ENCODE results near the gene RYR3. TPM values are rescaled to one million over a fixed set of nuclear protein-coding genes. Genes with fewer than 3 reads are reported as not detected.

The RYR3 gene
- total RNA-seq (2014; rRNA removed; shearing (Covaris generic); ENCODE audit: low replicate concordance), result not detected in 2 replicates

- Histone ChIP-seq H3K36me3 (ENCODE audit: insufficient read depth, low read length) (no peaks in the 10 kb centered on the region), H3K27me3 (ENCODE audit: low read length) (no peaks in the 10 kb centered on the region), H3K9me3 (ENCODE audit: low read length) (no peaks in the 10 kb centered on the region), H3K27ac (ENCODE audit: low read length) (no peak within 1 kb of the TSS), H4K20me1 (ENCODE audit: insufficient read depth, low read depth, low read length) (no peaks in the 10 kb centered on the region), H3K4me1 (ENCODE audit: low read length) (no peaks in the 10 kb centered on the region), H3K4me3 (ENCODE audit: low read length) (no peak within 1 kb of the TSS), H3K4me2 (ENCODE audit: low read depth, low read length, poor library complexity, severe bottlenecking) (no peak within 1 kb of the TSS), H3K9ac (ENCODE audit: low read length) (no peak within 1 kb of the TSS), H2AFZ (ENCODE audit: low read length) (no peak within 1 kb of the TSS), H3K9me2 (replicated peaks; ENCODE audit: insufficient read depth, low read length) (no peaks in the 10 kb centered on the region), H3K79me2 (ENCODE audit: low read length) (no peaks in the 10 kb centered on the region)
- no peak for DNase-seq
These were observed at the start of gene RYR3 for GRCh38 chr15:33310481-33311311. Gene RYR3, plus strand, starts transcription at chr15:33310967. Its CDS starts 79 bp downstream, at chr15:33311046.

GRCh38 chr15:33262306-33262705 is 48.5 kb upstream of the RYR3 start:
- no peaks in the 10 kb centered on the region for H3K36me3 ChIP-seq (ENCODE audit: insufficient read depth, low read length)
- no peaks in the 10 kb centered on the region for H4K20me1 ChIP-seq (ENCODE audit: insufficient read depth, low read depth, low read length)
- H3K79me2 ChIP-seq (ENCODE audit: low read length), result no peaks in the 10 kb centered on the region
- no peaks in the 10 kb centered on the region for H3K9me3 ChIP-seq (ENCODE audit: low read length)
- DNase-seq, result no peak
- no peak overlapping the region for H3K9ac ChIP-seq (ENCODE audit: low read length)
- H3K4me3 ChIP-seq (ENCODE audit: low read length), result no peak overlapping the region
- H3K4me2 ChIP-seq (ENCODE audit: low read depth, low read length, poor library complexity, severe bottlenecking), result no peak overlapping the region
- no peak overlapping the region for H3K27ac ChIP-seq (ENCODE audit: low read length)
- no peaks in the 10 kb centered on the region for H3K9me2 ChIP-seq (replicated peaks; ENCODE audit: insufficient read depth, low read length)
- H2AFZ ChIP-seq (ENCODE audit: low read length), result no peak overlapping the region
- H3K4me1 ChIP-seq (ENCODE audit: low read length), result no peaks in the 10 kb centered on the region
- no peaks in the 10 kb centered on the region for H3K27me3 ChIP-seq (ENCODE audit: low read length)

- Histone ChIP-seq H3K9me2 (replicated peaks; ENCODE audit: insufficient read depth, low read length) (no peaks in the 10 kb centered on the region), H3K9ac (ENCODE audit: low read length) (no peak overlapping the region), H3K79me2 (ENCODE audit: low read length) (no peaks in the 10 kb centered on the region), H4K20me1 (ENCODE audit: insufficient read depth, low read depth, low read length) (no peaks in the 10 kb centered on the region), H3K4me3 (ENCODE audit: low read length) (no peak overlapping the region), H3K27me3 (ENCODE audit: low read length) (no peaks in the 10 kb centered on the region), H3K4me1 (ENCODE audit: low read length) (no peaks in the 10 kb centered on the region), H3K4me2 (ENCODE audit: low read depth, low read length, poor library complexity, severe bottlenecking) (no peak overlapping the region), H3K9me3 (ENCODE audit: low read length) (no peaks in the 10 kb centered on the region), H3K27ac (ENCODE audit: low read length) (no peak overlapping the region), H3K36me3 (ENCODE audit: insufficient read depth, low read length) (no peaks in the 10 kb centered on the region), H2AFZ (ENCODE audit: low read length) (no peak overlapping the region)
- DNase-seq, result no peak
These were observed 33.1 kb upstream of the RYR3 start for GRCh38 chr15:33277689-33278088.

- Histone ChIP-seq H3K9me2 (replicated peaks; ENCODE audit: insufficient read depth, low read length) (no peaks in the 10 kb centered on the region), H3K9ac (ENCODE audit: low read length) (no peak overlapping the region), H2AFZ (ENCODE audit: low read length) (no peak overlapping the region), H3K27ac (ENCODE audit: low read length) (no peak overlapping the region), H3K36me3 (ENCODE audit: insufficient read depth, low read length) (no peaks in the 10 kb centered on the region), H3K4me3 (ENCODE audit: low read length) (no peak overlapping the region), H3K27me3 (ENCODE audit: low read length) (no peaks in the 10 kb centered on the region), H3K4me1 (ENCODE audit: low read length) (no peaks in the 10 kb centered on the region), H3K9me3 (ENCODE audit: low read length) (no peaks in the 10 kb centered on the region), H3K79me2 (ENCODE audit: low read length) (no peaks in the 10 kb centered on the region), H3K4me2 (ENCODE audit: low read depth, low read length, poor library complexity, severe bottlenecking) (no peak overlapping the region), H4K20me1 (ENCODE audit: insufficient read depth, low read depth, low read length) (no peaks in the 10 kb centered on the region)
- no peak for DNase-seq
These were observed 31.8 kb upstream of the RYR3 start for GRCh38 chr15:33278816-33279612.

GRCh38 chr15:33279613-33280205 is 31.1 kb upstream of the RYR3 start:
- no peak overlapping the region for H3K4me3 ChIP-seq (ENCODE audit: low read length)
- no peak overlapping the region for H3K4me2 ChIP-seq (ENCODE audit: low read depth, low read length, poor library complexity, severe bottlenecking)
- H3K9me3 ChIP-seq (ENCODE audit: low read length), result no peaks in the 10 kb centered on the region
- H4K20me1 ChIP-seq (ENCODE audit: insufficient read depth, low read depth, low read length), result no peaks in the 10 kb centered on the region
- no peaks in the 10 kb centered on the region for H3K4me1 ChIP-seq (ENCODE audit: low read length)
- H3K27me3 ChIP-seq (ENCODE audit: low read length), result no peaks in the 10 kb centered on the region
- H3K79me2 ChIP-seq (ENCODE audit: low read length), result no peaks in the 10 kb centered on the region
- no peak for DNase-seq
- no peak overlapping the region for H3K27ac ChIP-seq (ENCODE audit: low read length)
- H2AFZ ChIP-seq (ENCODE audit: low read length), result no peak overlapping the region
- no peaks in the 10 kb centered on the region for H3K36me3 ChIP-seq (ENCODE audit: insufficient read depth, low read length)
- no peak overlapping the region for H3K9ac ChIP-seq (ENCODE audit: low read length)
- H3K9me2 ChIP-seq (replicated peaks; ENCODE audit: insufficient read depth, low read length), result no peaks in the 10 kb centered on the region

GRCh38 chr15:33282226-33283020 is 28.3 kb upstream of the RYR3 start:
- Histone ChIP-seq H3K4me2 (ENCODE audit: low read depth, low read length, poor library complexity, severe bottlenecking) (no peak overlapping the region), H3K27me3 (ENCODE audit: low read length) (no peaks in the 10 kb centered on the region), H3K36me3 (ENCODE audit: insufficient read depth, low read length) (no peaks in the 10 kb centered on the region), H2AFZ (ENCODE audit: low read length) (no peak overlapping the region), H3K9me2 (replicated peaks; ENCODE audit: insufficient read depth, low read length) (no peaks in the 10 kb centered on the region), H4K20me1 (ENCODE audit: insufficient read depth, low read depth, low read length) (no peaks in the 10 kb centered on the region), H3K79me2 (ENCODE audit: low read length) (no peaks in the 10 kb centered on the region), H3K4me3 (ENCODE audit: low read length) (no peak overlapping the region), H3K4me1 (ENCODE audit: low read length) (no peaks in the 10 kb centered on the region), H3K9ac (ENCODE audit: low read length) (no peak overlapping the region), H3K9me3 (ENCODE audit: low read length) (no peaks in the 10 kb centered on the region), H3K27ac (ENCODE audit: low read length) (no peak overlapping the region)
- DNase-seq, result no peak

GRCh38 chr15:33283576-33283975 is 27.2 kb upstream of the RYR3 start:
- Histone ChIP-seq H3K9ac (ENCODE audit: low read length) (no peak overlapping the region), H2AFZ (ENCODE audit: low read length) (no peak overlapping the region), H3K9me3 (ENCODE audit: low read length) (no peaks in the 10 kb centered on the region), H4K20me1 (ENCODE audit: insufficient read depth, low read depth, low read length) (no peaks in the 10 kb centered on the region), H3K4me3 (ENCODE audit: low read length) (no peak overlapping the region), H3K4me2 (ENCODE audit: low read depth, low read length, poor library complexity, severe bottlenecking) (no peak overlapping the region), H3K4me1 (ENCODE audit: low read length) (no peaks in the 10 kb centered on the region), H3K27ac (ENCODE audit: low read length) (no peak overlapping the region), H3K27me3 (ENCODE audit: low read length) (no peaks in the 10 kb centered on the region), H3K36me3 (ENCODE audit: insufficient read depth, low read length) (no peaks in the 10 kb centered on the region), H3K79me2 (ENCODE audit: low read length) (no peaks in the 10 kb centered on the region), H3K9me2 (replicated peaks; ENCODE audit: insufficient read depth, low read length) (no peaks in the 10 kb centered on the region)
- DNase-seq, result no peak

Measured in Karpas-422 (cell line).